Astrocyte (in vitro differentiated cells and primary cell): ENCODE results near the gene FREM3. TPM values are rescaled to one million over a fixed set of nuclear protein-coding genes. Genes with fewer than 3 reads are reported as not detected.

Source experiments
- total RNA-seq: library from RNA; stranded (reverse); gene quantifications from 2 replicates; pipeline ENCODE4 v1.2.1, GENCODE V29; 2021

Gene FREM3
- total RNA-seq, 1 donor from 2014 or later: not detected

Other genes starting within 250 kb of the FREM3 start
- 63.1 and 69.0 TPM in 2 replicates for gene SMARCA5, start 187.0 kb downstream of the FREM3 start, total RNA-seq
- gene GYPE, start 204.9 kb upstream of the FREM3 start, total RNA-seq: not detected in 2 replicates